CD4-positive, alpha-beta T cell treated with Interleukin-1 beta for 1 hour (primary cell): Measurements from ENCODE around the gene SUCLA2.

Source experiments
- DNase-seq, 2 donors: peaks; one replicate each; pipeline ENCODE4 v3.0.0-alpha.2; 2020 to 2022

SUCLA2 gene

GRCh38 chr13:47897411-47898050 is 103.5 kb downstream of the SUCLA2 start:
- no peak for DNase-seq

- no peak for DNase-seq
Observed at GRCh38 chr13:47896546-47896945, 104.5 kb downstream of the SUCLA2 start.

- no peak for DNase-seq
Observed at GRCh38 chr13:47896111-47896510, 105.0 kb downstream of the SUCLA2 start.

GRCh38 chr13:47893527-47893926 is 107.5 kb downstream of the SUCLA2 start:
- DNase-seq = no peak
